ENCODE data around the gene TTLL11. TPM values are rescaled to one million over a fixed set of nuclear protein-coding genes. Genes with fewer than 3 reads are reported as not detected.

The TTLL11 gene
- polyA plus RNA-seq, 1 donor from 2014 or later = 8.0 TPM

- no peaks in the 10 kb centered on the region for H3K79me2 ChIP-seq (replicated peaks; ENCODE audit: insufficient read depth, low read length)
- no peaks in the 10 kb centered on the region for H3F3A ChIP-seq (ENCODE audit: insufficient read depth, low read length, poor library complexity, severe bottlenecking)
- H4K20me1 ChIP-seq (ENCODE audit: insufficient read depth) = no peaks in the 10 kb centered on the region
- H3K36me3 ChIP-seq (ENCODE audit: insufficient read depth, low read length) = no peaks in the 10 kb centered on the region
- H3K27me3 ChIP-seq (ENCODE audit: insufficient read depth, low read depth, low read length) = no peaks in the 10 kb centered on the region
- no peak overlapping the region for H3K4me3 ChIP-seq (ENCODE audit: low read length)
- H3K9ac ChIP-seq (ENCODE audit: low read length) = no peak overlapping the region
- TF ChIP-seq POLR2AphosphoS5 (IDR thresholded peaks at IDR 0.05) (no peak), CTCF (IDR thresholded peaks at IDR 0.05; ENCODE audit: poor library complexity, severe bottlenecking) (no peak), SMC3 (conservative IDR thresholded peaks at IDR 0.05; ENCODE audit: poor library complexity) (no peak), MXI1 (conservative IDR thresholded peaks at IDR 0.05; ENCODE audit: poor library complexity, severe bottlenecking) (no peak), EP300 (conservative IDR thresholded peaks at IDR 0.05; ENCODE audit: poor library complexity, severe bottlenecking) (no peak), RAD21 (conservative IDR thresholded peaks at IDR 0.05) (no peak), REST (IDR thresholded peaks at IDR 0.05; ENCODE audit: borderline replicate concordance) (no peak), TAF1 (IDR thresholded peaks at IDR 0.05; ENCODE audit: low read depth) (no peak), EZH2 (IDR thresholded peaks at IDR 0.05; ENCODE audit: borderline replicate concordance, insufficient read depth, low read length, poor library complexity, severe bottlenecking) (no peak)
- no peaks in the 10 kb centered on the region for H3K9me2 ChIP-seq (ENCODE audit: insufficient read depth, low read length)
- no peaks in the 10 kb centered on the region for H3K9me3 ChIP-seq (ENCODE audit: low read length)
- no peak overlapping the region for H2AFZ ChIP-seq (ENCODE audit: low read depth, low read length)
- no peak overlapping the region for H3K27ac ChIP-seq (ENCODE audit: low read length)
- H3K4me2 ChIP-seq (ENCODE audit: low read length) = no peak overlapping the region
Observed at GRCh38 chr9:121999556-121999955, 93.6 kb downstream of the TTLL11 start.

- Histone ChIP-seq H4K20me1 (ENCODE audit: insufficient read depth) (no peaks in the 10 kb centered on the region), H3K4me3 (ENCODE audit: low read length) (no peak overlapping the region), H3K9ac (ENCODE audit: low read length) (no peak overlapping the region), H3K36me3 (ENCODE audit: insufficient read depth, low read length) (no peaks in the 10 kb centered on the region), H3K79me2 (replicated peaks; ENCODE audit: insufficient read depth, low read length) (no peaks in the 10 kb centered on the region), H3K9me3 (ENCODE audit: low read length) (no peaks in the 10 kb centered on the region), H3K27me3 (ENCODE audit: insufficient read depth, low read depth, low read length) (no peaks in the 10 kb centered on the region), H3F3A (ENCODE audit: insufficient read depth, low read length, poor library complexity, severe bottlenecking) (no peaks in the 10 kb centered on the region), H3K9me2 (ENCODE audit: insufficient read depth, low read length) (no peaks in the 10 kb centered on the region), H3K27ac (ENCODE audit: low read length) (no peak overlapping the region), H2AFZ (ENCODE audit: low read depth, low read length) (no peak overlapping the region), H3K4me2 (ENCODE audit: low read length) (no peak overlapping the region)
- no peak for TF ChIP-seq SMC3 (conservative IDR thresholded peaks at IDR 0.05; ENCODE audit: poor library complexity)
- no peak for TF ChIP-seq REST (IDR thresholded peaks at IDR 0.05; ENCODE audit: borderline replicate concordance)
- TF ChIP-seq EZH2 (IDR thresholded peaks at IDR 0.05; ENCODE audit: borderline replicate concordance, insufficient read depth, low read length, poor library complexity, severe bottlenecking) = no peak
- TF ChIP-seq TAF1 (IDR thresholded peaks at IDR 0.05; ENCODE audit: low read depth) = no peak
- no peak for TF ChIP-seq MXI1 (conservative IDR thresholded peaks at IDR 0.05; ENCODE audit: poor library complexity, severe bottlenecking)
- no peak for TF ChIP-seq EP300 (conservative IDR thresholded peaks at IDR 0.05; ENCODE audit: poor library complexity, severe bottlenecking)
- TF ChIP-seq RAD21 (conservative IDR thresholded peaks at IDR 0.05) = no peak
- no peak for TF ChIP-seq POLR2AphosphoS5 (IDR thresholded peaks at IDR 0.05)
- no peak for TF ChIP-seq CTCF (IDR thresholded peaks at IDR 0.05; ENCODE audit: poor library complexity, severe bottlenecking)
Observed at GRCh38 chr9:121998513-121999049, 94.5 kb downstream of the TTLL11 start.
